H1 (cell line): ENCODE measurements around the gene PDCD6IP. TPM values are rescaled to one million over a fixed set of nuclear protein-coding genes. Genes with fewer than 3 reads are reported as not detected.

ENCODE experiments used
- POU5F1 ChIP-seq: IDR thresholded peaks from 2 replicates; pipeline ENCODE4 v1.6.1; 2011; ENCODE audit warnings: low read depth, mild to moderate bottlenecking, low read length, moderate library complexity
- polyA plus RNA-seq, 7 experiments: library from polyadenylated mRNA; depleted of rRNA in 3 of 7; stranded (reverse) in 5 of 7; unstranded in 2 of 7; fragments of >200 nt in 5 of 7; fragments of 200-250 nt in 2 of 7; gene quantifications; 1 replicate in 5 of 7; 2 replicates in 1 of 7; 4 replicates in 1 of 7; pipeline versions ENCODE4 v1.2.1 to v1.2.3, GENCODE V29; 2011 to 2013; ENCODE audit warnings: missing spikeins in 2 of 7, mixed read lengths in 2 of 7
- total RNA-seq: library from RNA; stranded (reverse); fragmentation: NEBNext Ultra II Directional; extraction: Animal tissue kit (Norgen Biotek cat#: 25700); gene quantifications from 2 replicates; pipeline ENCODE4 v1.2.1, GENCODE V29; 2021

PDCD6IP gene
- total and polyA plus RNA-seq, 2 of the 8 experiments (the other 6 are each of a cell fraction or from before 2014, with no cell fraction given) = 61.7 to 155 TPM

DNA sequence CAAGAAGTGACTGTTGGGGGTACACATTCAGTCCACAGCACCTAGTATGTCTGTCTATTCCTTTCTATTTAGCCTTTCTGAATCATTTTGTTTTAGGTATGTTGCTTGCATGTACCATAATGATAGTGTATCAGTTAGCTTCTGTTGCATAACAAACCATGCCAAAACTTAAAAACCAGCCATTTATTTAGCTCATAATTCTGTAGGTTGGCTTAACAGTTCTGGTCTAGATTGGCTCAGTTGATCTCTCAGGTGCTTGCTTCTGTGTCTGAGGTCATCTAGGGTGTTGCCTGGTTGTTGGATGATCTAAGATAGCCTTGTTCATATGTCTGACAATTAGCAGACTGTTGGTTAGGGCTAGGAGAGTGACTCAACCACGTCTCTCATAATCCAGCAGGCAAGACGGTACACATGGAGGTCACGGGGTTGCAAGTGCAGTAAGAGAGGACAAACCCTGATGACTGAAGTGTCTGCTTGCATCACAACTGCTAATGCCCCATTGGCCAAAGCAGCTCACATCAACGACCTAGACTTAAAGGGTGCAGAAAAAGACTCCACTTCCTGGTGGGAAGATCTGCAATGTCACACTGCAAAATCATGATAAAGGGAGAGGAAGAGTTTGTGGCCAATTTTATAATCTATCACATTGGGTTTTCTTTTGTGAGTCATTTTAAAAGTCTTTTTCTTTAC lies 6.8 kb upstream of the PDCD6IP start (continued):
- TF ChIP-seq POU5F1 = no peak
